GM21737 (cell line): ENCODE measurements around the gene IL4I1.

Source experiments
- ATAC-seq: cut with Tn5 transposase; IDR thresholded peaks from one replicate; pipeline ENCODE4 v1.9.1; 2021; ENCODE audit warnings: mild to moderate bottlenecking, moderate library complexity; ENCODE audit not compliant: unreplicated experiment

IL4I1 gene

GRCh38 chr19:49904136-49904535, 7.4 kb upstream of the IL4I1 start:
- ATAC-seq, result no peak

GRCh38 chr19:49895566-49896297, 955 bp downstream of the IL4I1 start:
- ATAC-seq, result no peak

- ATAC-seq, result no peak
Observed at GRCh38 chr19:49894879-49895565, 1.7 kb downstream of the IL4I1 start.

GRCh38 chr19:49894011-49894664, 2.5 kb downstream of the IL4I1 start:
- ATAC-seq, result no peak

- no peak for ATAC-seq
Observed at GRCh38 chr19:49892716-49893115, 4.0 kb downstream of the IL4I1 start.

- no peak for ATAC-seq
Observed at GRCh38 chr19:49891393-49891792, 5.3 kb downstream of the IL4I1 start.

GRCh38 chr19:49890349-49891311, 6.1 kb downstream of the IL4I1 start:
- ATAC-seq, result no peak

GRCh38 chr19:49889687-49890348, 6.9 kb downstream of the IL4I1 start:
- no peak for ATAC-seq

- no peak for ATAC-seq
Observed at GRCh38 chr19:49889038-49889686, 7.5 kb downstream of the IL4I1 start.

- no peak for ATAC-seq
Observed at GRCh38 chr19:49888510-49888824, 8.2 kb downstream of the IL4I1 start.

GRCh38 chr19:49887665-49888509, 8.8 kb downstream of the IL4I1 start:
- no peak for ATAC-seq

GRCh38 chr19:49887037-49887664, 9.5 kb downstream of the IL4I1 start:
- no peak for ATAC-seq

- no peak for ATAC-seq
Observed at GRCh38 chr19:49884760-49885159, 11.9 kb downstream of the IL4I1 start.

- no peak for ATAC-seq
Observed at GRCh38 chr19:49884109-49884508, 12.6 kb downstream of the IL4I1 start.

GRCh38 chr19:49883094-49883493, 13.6 kb downstream of the IL4I1 start:
- no peak for ATAC-seq

- no peak for ATAC-seq
Observed at GRCh38 chr19:49882643-49883042, 14.0 kb downstream of the IL4I1 start.

- ATAC-seq, result no peak
Observed at GRCh38 chr19:49881672-49882394, 14.9 kb downstream of the IL4I1 start.

- no peak for ATAC-seq
Observed at GRCh38 chr19:49881186-49881585, 15.5 kb downstream of the IL4I1 start.
